GM12865 (cell line): Measurements from ENCODE around the gene APOL4.
"Not testable (repeated sequence)": the region's sequence is repeated elsewhere in the genome, so short reads cannot be mapped to it uniquely, and the experiment has no call there.

Source experiments
- DNase-seq: peaks from one replicate; pipeline ENCODE4 v3.0.0; 2010; ENCODE audit warnings: low read depth
- H3K4me3 ChIP-seq: 2 replicates; pipeline ENCODE4 v1.5.1; 2011; ENCODE audit warnings: mild to moderate bottlenecking, low read depth, low read length, control low read depth
- CTCF ChIP-seq: IDR thresholded peaks from 2 replicates; pipeline ENCODE4 v1.5.1; 2011; ENCODE audit warnings: low read length, control low read depth, low read depth, inconsistent platforms; ENCODE audit not compliant: insufficient read depth; ENCODE audit errors: missing control alignments

Gene APOL4

GRCh38 chr22:36204001-36204631 lies 2.5 kb upstream of the APOL4 start:
- no peak for TF ChIP-seq CTCF
- DNase-seq, result no peak
- H3K4me3 ChIP-seq, result no peak overlapping the region

GRCh38 chr22:36203441-36203840 lies 1.8 kb upstream of the APOL4 start:
- not testable (repeated sequence) for H3K4me3 ChIP-seq, DNase-seq

- not testable (repeated sequence) for H3K4me3 ChIP-seq, DNase-seq
Measured at GRCh38 chr22:36202906-36203305, 1.3 kb upstream of the APOL4 start.

- DNase-seq, H3K4me3 ChIP-seq: not testable (repeated sequence)
Measured at GRCh38 chr22:36201025-36201424, 584 bp downstream of the APOL4 start.

GRCh38 chr22:36199001-36199551 lies 2.5 kb downstream of the APOL4 start:
- TF ChIP-seq CTCF, result no peak
- H3K4me3 ChIP-seq, result no peak overlapping the region
- no peak for DNase-seq

- H3K4me3 ChIP-seq, result no peak overlapping the region
- DNase-seq, result no peak
- no peak for TF ChIP-seq CTCF
Measured at GRCh38 chr22:36198536-36198935, 3.1 kb downstream of the APOL4 start.

GRCh38 chr22:36197514-36198146 lies 4.0 kb downstream of the APOL4 start:
- no peak overlapping the region for H3K4me3 ChIP-seq
- no peak for TF ChIP-seq CTCF
- peak; percentile 68 for DNase-seq

GRCh38 chr22:36197065-36197440 lies 4.6 kb downstream of the APOL4 start:
- DNase-seq, result peak; percentile 49
- no peak for TF ChIP-seq CTCF
- H3K4me3 ChIP-seq, result no peak overlapping the region
